CD4-positive, alpha-beta T cell treated with Interleukin-10 for 1 hour (primary cell): ENCODE data around the gene GIGYF2.
A peak's percentile ranks its signal among the peaks of the same experiment; 100 is the strongest.
"Not testable (repeated sequence)": the region's sequence is repeated elsewhere in the genome, so short reads cannot be mapped to it uniquely, and the experiment has no call there.

ENCODE experiments used
- DNase-seq: peaks from one replicate; pipeline ENCODE4 v3.0.0-alpha.2; 2020

GIGYF2 gene

GRCh38 chr2:232691117-232691516, 6.0 kb upstream of the GIGYF2 start:
- DNase-seq: not testable (repeated sequence)

- no peak for DNase-seq
Observed at GRCh38 chr2:232693344-232693743, 3.8 kb upstream of the GIGYF2 start.

- peak; percentile 4 for DNase-seq
Observed at GRCh38 chr2:232696609-232697058, 497 bp upstream of the GIGYF2 start.

GRCh38 chr2:232697807-232698110, 628 bp downstream of the GIGYF2 start:
- no peak for DNase-seq

GRCh38 chr2:232698556-232699091, 1.5 kb downstream of the GIGYF2 start:
- no peak for DNase-seq

- DNase-seq: no peak
Observed at GRCh38 chr2:232699110-232699509, 2.0 kb downstream of the GIGYF2 start.

- no peak for DNase-seq
Observed at GRCh38 chr2:232700154-232700553, 3.0 kb downstream of the GIGYF2 start.

- no peak for DNase-seq
Observed at GRCh38 chr2:232707076-232707475, 9.9 kb downstream of the GIGYF2 start.

- DNase-seq: no peak
Observed at GRCh38 chr2:232713505-232713904, 16.4 kb downstream of the GIGYF2 start.

- no peak for DNase-seq
Observed at GRCh38 chr2:232714969-232715368, 17.8 kb downstream of the GIGYF2 start.

GRCh38 chr2:232720056-232720455, 22.9 kb downstream of the GIGYF2 start:
- DNase-seq: not testable (repeated sequence)

- DNase-seq: no peak
Observed at GRCh38 chr2:232721261-232721660, 24.1 kb downstream of the GIGYF2 start.

GRCh38 chr2:232721882-232722281, 24.8 kb downstream of the GIGYF2 start:
- DNase-seq: peak; percentile 4

- no peak for DNase-seq
Observed at GRCh38 chr2:232723027-232723426, 25.9 kb downstream of the GIGYF2 start.

GRCh38 chr2:232728785-232729184, 31.7 kb downstream of the GIGYF2 start:
- no peak for DNase-seq

GRCh38 chr2:232731470-232731869, 34.3 kb downstream of the GIGYF2 start:
- no peak for DNase-seq

- no peak for DNase-seq
Observed at GRCh38 chr2:232741294-232741693, 44.2 kb downstream of the GIGYF2 start.

GRCh38 chr2:232741972-232742371, 44.8 kb downstream of the GIGYF2 start:
- no peak for DNase-seq

GRCh38 chr2:232744963-232745362, 47.8 kb downstream of the GIGYF2 start:
- DNase-seq: no peak

GRCh38 chr2:232748038-232748437, 50.9 kb downstream of the GIGYF2 start:
- DNase-seq: no peak

- DNase-seq: no peak
Observed at GRCh38 chr2:232749331-232749730, 52.2 kb downstream of the GIGYF2 start.

- no peak for DNase-seq
Observed at GRCh38 chr2:232750135-232750671, 53.1 kb downstream of the GIGYF2 start.

GRCh38 chr2:232757905-232758304, 60.8 kb downstream of the GIGYF2 start:
- DNase-seq: no peak

- peak; percentile 62 for DNase-seq
Observed at GRCh38 chr2:232761301-232761907, 64.3 kb downstream of the GIGYF2 start.

GRCh38 chr2:232767866-232768265, 70.7 kb downstream of the GIGYF2 start:
- DNase-seq: no peak
